ENCODE measurements around the gene CEP57L1.

Gene CEP57L1

DNA sequence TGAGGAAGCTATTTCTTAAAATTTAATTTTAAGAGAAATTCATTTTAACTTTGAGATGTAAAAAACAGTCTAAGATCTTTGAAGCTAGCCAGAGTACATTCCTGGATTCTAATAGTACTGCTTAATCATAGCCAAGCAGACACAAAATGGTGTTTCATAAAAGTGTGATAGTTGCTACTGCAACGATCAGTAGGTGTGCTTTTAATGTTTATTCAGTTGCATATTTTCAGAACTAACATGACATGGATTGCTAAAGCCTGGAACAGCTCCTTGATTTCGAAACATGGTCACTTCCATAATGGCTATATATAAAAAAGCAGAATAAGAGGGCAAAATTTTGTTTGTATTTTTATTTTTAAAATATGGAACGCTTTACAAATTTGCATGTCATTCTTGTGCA is 36.2 kb upstream of the CEP57L1 start:
- H3K36me3 ChIP-seq (replicated peaks; ENCODE audit: insufficient read depth, low read length): no peaks in the 10 kb centered on the region
- peaks cover 3% of the 10 kb centered on the region; the same call in 1 of the 2 replicates for H4K20me1 ChIP-seq (ENCODE audit: insufficient read depth, low read length)
- DNase-seq: no peak
- H3K79me2 ChIP-seq (ENCODE audit: low read length): peaks cover 88% of the 10 kb centered on the region
- TF ChIP-seq EZH2 (optimal IDR thresholded peaks at IDR 0.05; ENCODE audit: low read depth, low read length) (no peak), EZH2phosphoT487 (IDR thresholded peaks at IDR 0.05; ENCODE audit: low read length) (no peak)
- TF ChIP-seq, protein P1, sequence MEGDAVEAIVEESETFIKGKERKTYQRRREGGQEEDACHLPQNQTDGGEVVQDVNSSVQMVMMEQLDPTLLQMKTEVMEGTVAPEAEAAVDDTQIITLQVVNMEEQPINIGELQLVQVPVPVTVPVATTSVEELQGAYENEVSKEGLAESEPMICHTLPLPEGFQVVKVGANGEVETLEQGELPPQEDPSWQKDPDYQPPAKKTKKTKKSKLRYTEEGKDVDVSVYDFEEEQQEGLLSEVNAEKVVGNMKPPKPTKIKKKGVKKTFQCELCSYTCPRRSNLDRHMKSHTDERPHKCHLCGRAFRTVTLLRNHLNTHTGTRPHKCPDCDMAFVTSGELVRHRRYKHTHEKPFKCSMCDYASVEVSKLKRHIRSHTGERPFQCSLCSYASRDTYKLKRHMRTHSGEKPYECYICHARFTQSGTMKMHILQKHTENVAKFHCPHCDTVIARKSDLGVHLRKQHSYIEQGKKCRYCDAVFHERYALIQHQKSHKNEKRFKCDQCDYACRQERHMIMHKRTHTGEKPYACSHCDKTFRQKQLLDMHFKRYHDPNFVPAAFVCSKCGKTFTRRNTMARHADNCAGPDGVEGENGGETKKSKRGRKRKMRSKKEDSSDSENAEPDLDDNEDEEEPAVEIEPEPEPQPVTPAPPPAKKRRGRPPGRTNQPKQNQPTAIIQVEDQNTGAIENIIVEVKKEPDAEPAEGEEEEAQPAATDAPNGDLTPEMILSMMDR (IDR thresholded peaks at IDR 0.05; ENCODE audit: low read length): no peak
- H3K4me1 ChIP-seq (ENCODE audit: low read length): peaks cover 21% of the 10 kb centered on the region
- no peaks in the 10 kb centered on the region for H3K27me3 ChIP-seq (replicated peaks; ENCODE audit: insufficient read depth, low read length)
- H3K9ac ChIP-seq (ENCODE audit: low read length): no peak overlapping the region
- H3K9me2 ChIP-seq (replicated peaks; ENCODE audit: insufficient read depth, low read length): no peaks in the 10 kb centered on the region
- no peak overlapping the region for H3K4me2 ChIP-seq (ENCODE audit: low read depth, low read length)
- H3K27ac ChIP-seq (ENCODE audit: low read length): no peak overlapping the region
- H3K4me3 ChIP-seq (ENCODE audit: low read length): no peak overlapping the region
- H2AFZ ChIP-seq (ENCODE audit: low read length): no peak overlapping the region
- H3K9me3 ChIP-seq (replicated peaks; ENCODE audit: insufficient read depth, low read length): no peaks in the 10 kb centered on the region
- H3F3A ChIP-seq (ENCODE audit: insufficient read depth, low read length): no peaks in the 10 kb centered on the region

DNA sequence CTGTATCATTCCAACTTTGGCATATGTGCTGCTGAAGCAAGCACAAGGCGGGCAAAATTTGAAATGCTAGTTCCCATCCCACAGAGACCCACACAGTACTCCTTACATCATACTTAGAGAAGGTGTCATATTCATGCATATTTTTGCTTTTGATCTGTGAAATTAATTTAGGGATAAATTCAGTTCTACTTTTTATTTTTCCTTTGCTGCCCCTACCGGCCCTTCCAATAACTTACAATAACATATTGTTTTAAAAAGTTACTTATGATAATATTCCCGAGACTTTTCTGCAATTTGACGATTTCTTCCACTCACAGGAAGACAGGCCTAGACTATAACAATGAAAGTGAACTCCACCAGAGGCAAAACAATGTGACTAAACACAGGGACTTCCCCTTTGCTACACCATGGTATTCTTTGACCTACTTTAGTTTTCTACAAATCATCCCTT is 35.7 kb upstream of the CEP57L1 start:
- H3K9me2 ChIP-seq (replicated peaks; ENCODE audit: insufficient read depth, low read length): no peaks in the 10 kb centered on the region

DNA sequence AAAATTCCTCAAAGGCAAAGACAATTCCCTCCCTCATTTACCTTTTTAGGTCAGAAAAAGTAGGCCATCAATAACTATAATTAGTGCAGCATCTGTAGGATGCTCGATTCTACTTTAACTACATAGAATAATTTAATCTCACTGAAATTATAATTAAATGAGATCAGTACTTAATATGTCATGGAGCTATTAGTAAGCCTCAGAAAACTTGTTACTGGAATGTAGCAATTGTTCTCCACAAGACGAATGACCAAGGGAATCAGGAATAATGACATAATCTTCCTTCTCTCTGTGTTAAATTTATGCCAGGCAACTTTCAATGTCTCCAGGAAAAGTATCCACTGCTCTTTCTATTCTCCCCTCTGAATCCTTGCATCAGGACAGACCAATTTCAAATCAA is 34.7 kb upstream of the CEP57L1 start:
- TF ChIP-seq EZH2 (optimal IDR thresholded peaks at IDR 0.05; ENCODE audit: low read depth, low read length): no peak
- TF ChIP-seq EZH2phosphoT487 (IDR thresholded peaks at IDR 0.05; ENCODE audit: low read length): no peak
- TF ChIP-seq, protein P1 (IDR thresholded peaks at IDR 0.05; ENCODE audit: low read length): no peak
- H3K27ac ChIP-seq (ENCODE audit: low read length): no peak overlapping the region
- peaks cover 21% of the 10 kb centered on the region for H3K4me1 ChIP-seq (ENCODE audit: low read length)
- H3F3A ChIP-seq (ENCODE audit: insufficient read depth, low read length): no peaks in the 10 kb centered on the region
- no peaks in the 10 kb centered on the region for H3K27me3 ChIP-seq (replicated peaks; ENCODE audit: insufficient read depth, low read length)
- H3K4me2 ChIP-seq (ENCODE audit: low read depth, low read length): no peak overlapping the region
- no peaks in the 10 kb centered on the region for H3K9me3 ChIP-seq (replicated peaks; ENCODE audit: insufficient read depth, low read length)
- no peaks in the 10 kb centered on the region for H3K36me3 ChIP-seq (replicated peaks; ENCODE audit: insufficient read depth, low read length)
- H3K4me3 ChIP-seq (ENCODE audit: low read length): no peak overlapping the region
- H3K9me2 ChIP-seq (replicated peaks; ENCODE audit: insufficient read depth, low read length): no peaks in the 10 kb centered on the region
- DNase-seq: no peak
- H2AFZ ChIP-seq (ENCODE audit: low read length): no peak overlapping the region
- H4K20me1 ChIP-seq (ENCODE audit: insufficient read depth, low read length): peaks cover 3% of the 10 kb centered on the region
- H3K79me2 ChIP-seq (ENCODE audit: low read length): peaks cover 87% of the 10 kb centered on the region
- H3K9ac ChIP-seq (ENCODE audit: low read length): no peak overlapping the region

More for the DNA sequence above, 35.7 kb upstream of the CEP57L1 start:
- DNase-seq: peak; percentile 48
- Histone ChIP-seq H3K79me2 (ENCODE audit: low read length) (peaks cover 86% of the 10 kb centered on the region), H3K4me3 (ENCODE audit: low read length) (no peak overlapping the region), H3K27me3 (replicated peaks; ENCODE audit: insufficient read depth, low read length) (no peaks in the 10 kb centered on the region), H3K9ac (ENCODE audit: low read length) (no peak overlapping the region), H3F3A (ENCODE audit: insufficient read depth, low read length) (no peaks in the 10 kb centered on the region), H2AFZ (ENCODE audit: low read length) (no peak overlapping the region), H3K4me1 (ENCODE audit: low read length) (peaks cover 21% of the 10 kb centered on the region), H3K9me3 (replicated peaks; ENCODE audit: insufficient read depth, low read length) (no peaks in the 10 kb centered on the region), H4K20me1 (ENCODE audit: insufficient read depth, low read length) (peaks cover 3% of the 10 kb centered on the region; the same call in 1 of the 2 replicates), H3K4me2 (ENCODE audit: low read depth, low read length) (peak overlapping the region; percentile 1; the same call in 1 of the 2 replicates), H3K36me3 (replicated peaks; ENCODE audit: insufficient read depth, low read length) (no peaks in the 10 kb centered on the region), H3K27ac (ENCODE audit: low read length) (no peak overlapping the region)
- TF ChIP-seq EZH2 (optimal IDR thresholded peaks at IDR 0.05; ENCODE audit: low read depth, low read length) (no peak), EZH2phosphoT487 (IDR thresholded peaks at IDR 0.05; ENCODE audit: low read length) (no peak)
- TF ChIP-seq, protein P1 (IDR thresholded peaks at IDR 0.05; ENCODE audit: low read length): peak; percentile 18; the same call in 1 of the 2 replicates
